HCT116 (cell line): Measurements from ENCODE around the gene RAD54L2.
"Not testable (repeated sequence)": the region's sequence is repeated elsewhere in the genome, so short reads cannot be mapped to it uniquely, and the experiment has no call there.

Source experiments
- CTCF ChIP-seq, 3 experiments: fragments of 200-600 bp in 1 of 3; sonication (generic) in 1 of 3; IDR thresholded peaks in 2 of 3; conservative IDR thresholded peaks in 1 of 3; 2 replicates each; pipeline ENCODE4 v1.5.1; 2012 to 2017; ENCODE audit warnings: low read depth in 2 of 3, low read length in 2 of 3, antibody characterized with exemption in 1 of 3, borderline replicate concordance in 1 of 3, control low read depth in 1 of 3, mild to moderate bottlenecking in 1 of 3, mixed read lengths in 1 of 3, mixed run types in 1 of 3, moderate library complexity in 1 of 3; ENCODE audit not compliant: insufficient read depth in 1 of 3
- EGR1 ChIP-seq: IDR thresholded peaks from 2 replicates; pipeline ENCODE4 v1.6.1; 2012; ENCODE audit warnings: low read depth
- EZH2 ChIP-seq: fragments of 200-600 bp; sonication (generic); IDR thresholded peaks from 2 replicates; pipeline ENCODE4 v1.6.1; 2017; ENCODE audit warnings: antibody characterized with exemption, mixed run types
- ZFX ChIP-seq: fragments of 450-650 bp; IDR thresholded peaks from 2 replicates; pipeline ENCODE4 v1.6.1; 2017

GRCh38 chr3:51520906-51521730 lies 17.4 kb upstream of the RAD54L2 start:
- TF ChIP-seq ZFX; EZH2; EGR1; CTCF (IDR thresholded peaks at IDR 0.05 in 2 of 3, conservative IDR thresholded peaks at IDR 0.05 in 1 of 3; ENCODE audit: borderline replicate concordance in 1 of 3, insufficient read depth in 1 of 3, low read depth in 2 of 3, low read length in 2 of 3): not testable (repeated sequence)
